HG02571 (cell line): ENCODE measurements around the gene POLH.
A peak's percentile ranks its signal among the peaks of the same experiment; 100 is the strongest.
"Not testable (repeated sequence)": the region's sequence is repeated elsewhere in the genome, so short reads cannot be mapped to it uniquely, and the experiment has no call there.

Source experiments
- ATAC-seq: cut with Tn5 transposase; IDR thresholded peaks from one replicate; pipeline ENCODE4 v1.9.1; 2021; ENCODE audit warnings: mild to moderate bottlenecking, moderate library complexity; ENCODE audit not compliant: unreplicated experiment

The POLH gene

DNA sequence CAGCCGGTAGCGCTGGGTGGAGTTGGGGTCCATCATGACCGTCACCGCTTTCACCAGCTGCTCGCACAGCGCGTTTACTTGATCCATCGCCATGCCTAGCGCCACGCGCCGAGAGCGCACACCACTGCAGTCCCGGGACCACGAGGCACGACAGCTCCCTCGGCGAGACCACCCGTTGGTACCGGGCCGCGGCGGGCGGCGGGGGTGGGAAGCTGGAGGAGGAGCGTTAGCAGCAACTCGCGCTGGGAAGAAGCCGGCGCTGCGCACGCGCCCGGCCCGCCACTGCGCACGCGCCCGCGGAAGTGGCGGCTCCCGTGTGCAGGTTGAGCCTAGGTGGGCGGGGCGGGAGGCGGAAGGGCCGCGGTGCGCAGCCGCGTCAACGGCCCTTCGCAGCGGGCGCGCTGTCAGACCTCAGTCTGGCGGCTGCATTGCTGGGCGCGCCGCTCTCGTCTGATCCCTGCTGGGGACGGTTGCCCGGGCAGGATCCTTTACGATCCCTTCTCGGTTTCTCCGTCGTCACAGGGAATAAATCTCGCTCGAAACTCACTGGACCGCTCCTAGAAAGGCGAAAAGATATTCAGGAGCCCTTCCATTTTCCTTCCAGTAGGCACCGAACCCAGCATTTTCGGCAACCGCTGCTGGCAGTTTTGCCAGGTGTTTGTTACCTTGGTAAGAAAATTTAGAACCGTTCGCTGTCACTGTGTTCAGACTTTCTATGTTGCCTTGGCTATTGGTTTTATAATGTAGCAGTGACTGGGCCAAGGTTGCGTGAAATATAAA, at the start of gene POLH, which contains the start of gene XPO5:
POLH (plus strand) TSS at position 414 of the 780 bp plus-strand sequence. CDS start 6,135 bp downstream, outside the sequence.
XPO5 (minus strand) TSS at position 267 of the 780 bp plus-strand sequence; CDS start at position 93, 174 bp downstream.
- peak; percentile 79 for ATAC-seq

DNA sequence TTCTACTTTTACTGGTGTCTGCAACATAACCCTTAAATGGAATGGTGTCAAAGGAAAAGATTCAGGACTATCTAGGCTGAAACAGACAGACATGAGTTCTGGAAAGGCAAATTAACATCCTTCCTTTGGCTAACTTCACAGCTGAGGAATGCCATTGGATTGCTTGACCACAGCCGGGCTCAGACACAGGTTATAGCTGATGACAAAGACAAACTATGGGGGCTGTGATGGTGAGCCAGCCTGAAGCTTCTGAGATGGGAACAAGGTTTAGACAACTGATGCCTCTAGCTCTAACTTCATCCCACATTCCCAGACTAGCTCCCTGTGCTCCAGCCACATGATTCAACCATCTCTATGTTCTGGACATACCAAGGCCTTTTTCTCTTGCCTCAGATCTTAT, 43.8 kb upstream of the POLH start:
- no peak for ATAC-seq

DNA sequence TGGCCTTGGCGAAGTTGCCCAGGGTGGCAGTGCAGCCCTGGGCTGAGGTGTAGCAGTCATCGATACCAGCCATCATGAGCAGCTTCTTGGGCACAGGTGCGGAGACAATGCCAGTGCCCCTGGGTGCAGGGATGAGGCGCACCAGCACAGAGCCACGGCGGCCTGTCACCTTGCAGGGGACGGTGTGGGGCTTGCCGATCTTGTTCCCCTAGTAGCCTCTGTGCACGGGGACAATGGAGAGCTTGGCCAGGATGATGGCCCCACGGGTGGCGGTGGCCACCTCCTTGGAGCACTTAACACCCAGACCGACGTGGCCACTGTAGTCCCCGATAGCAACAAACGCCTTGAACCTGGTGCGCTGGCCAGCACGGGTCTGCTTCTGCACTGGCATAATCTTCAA, 37.0 kb upstream of the POLH start:
- not testable (repeated sequence) for ATAC-seq

DNA sequence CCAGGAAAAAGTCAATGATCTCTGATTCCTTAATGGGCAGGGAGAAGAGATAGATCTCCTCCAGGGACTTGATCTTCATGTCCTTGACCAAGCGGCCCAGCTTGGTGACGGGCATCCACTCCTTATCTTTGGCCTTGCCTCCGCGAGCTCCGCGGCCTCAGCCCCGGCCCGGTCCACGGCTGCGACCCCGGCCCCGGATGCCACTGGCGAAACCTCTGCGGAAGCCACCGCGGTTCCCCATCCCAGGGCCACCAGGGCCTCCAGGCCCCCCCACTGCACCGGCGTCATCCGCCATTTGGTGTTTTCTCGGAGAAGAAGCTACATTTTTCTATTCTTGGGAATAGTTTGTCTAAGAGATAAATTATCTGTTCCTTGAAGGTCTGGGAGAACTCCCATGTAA, 36.6 kb upstream of the POLH start:
- ATAC-seq = not testable (repeated sequence)

DNA sequence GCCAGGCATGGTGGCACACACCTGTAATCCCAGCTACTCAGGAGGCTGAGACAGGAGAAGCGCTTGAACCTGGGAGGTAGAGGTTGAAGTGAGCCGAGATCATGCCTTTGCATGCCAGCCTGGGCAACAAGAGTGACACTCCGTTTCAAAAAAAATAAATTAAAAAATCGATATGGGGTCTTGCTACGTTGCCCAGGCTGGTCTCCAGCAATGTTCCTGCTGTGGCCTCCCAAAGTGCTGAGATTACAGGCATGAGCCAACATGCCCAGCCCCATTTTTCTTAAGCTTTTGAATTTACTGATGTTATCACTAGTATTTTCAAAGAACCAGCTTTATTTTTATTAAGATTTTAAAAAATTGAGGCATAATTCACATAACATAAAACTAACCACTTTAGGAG, 35.5 kb upstream of the POLH start:
- ATAC-seq = no peak

DNA sequence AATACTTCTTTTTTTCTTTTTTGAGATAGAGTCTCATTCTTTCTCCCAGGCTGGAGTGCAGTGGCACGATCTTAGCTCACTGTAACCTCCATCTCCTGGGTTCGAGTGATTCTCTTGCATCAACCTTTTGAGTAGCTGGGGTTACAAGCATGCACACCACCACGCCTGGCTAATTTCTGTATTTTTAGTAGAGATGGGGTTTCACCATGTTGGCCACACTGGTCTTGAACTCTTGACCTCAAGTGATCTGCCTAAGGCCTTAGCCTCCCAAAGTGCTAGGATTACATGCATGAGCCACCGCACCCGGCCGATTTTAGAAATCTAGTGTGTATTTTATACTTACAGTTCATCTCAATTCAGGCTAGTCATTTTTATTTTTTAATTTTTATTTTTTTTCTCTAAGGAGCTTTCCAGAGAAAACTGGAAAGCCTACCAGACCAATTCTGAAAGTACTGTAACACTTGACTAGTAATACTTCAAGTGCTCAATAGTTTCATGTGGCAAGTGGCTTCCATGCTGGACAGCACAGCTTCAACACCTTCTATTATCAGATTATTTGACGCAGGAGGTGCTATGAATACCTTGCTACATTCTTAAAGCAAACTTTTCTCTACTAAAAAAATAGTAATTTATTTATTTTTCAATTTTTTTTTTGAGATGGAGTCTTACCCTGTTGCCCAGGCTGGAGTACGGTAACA, 34.1 kb upstream of the POLH start:
- no peak for ATAC-seq

DNA sequence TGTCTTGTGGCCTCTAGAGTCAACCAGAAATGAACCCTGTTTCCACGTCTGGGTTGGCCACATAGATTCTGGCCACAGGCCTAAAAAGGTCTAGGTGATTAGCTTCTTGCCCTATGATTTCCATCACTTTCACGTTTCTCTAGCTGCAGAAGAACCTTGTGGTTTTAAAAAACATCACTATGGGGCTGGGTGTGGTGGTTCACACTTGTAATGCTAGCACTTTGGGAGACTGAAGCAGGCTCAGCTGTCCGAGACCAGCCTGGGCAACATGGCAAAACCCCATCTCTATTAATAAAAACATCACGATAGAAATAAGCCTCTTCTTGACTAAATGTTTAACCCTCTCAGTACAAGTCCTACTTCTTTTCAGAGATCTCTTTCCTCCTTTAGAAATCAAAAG, 31.5 kb upstream of the POLH start:
- ATAC-seq = no peak

DNA sequence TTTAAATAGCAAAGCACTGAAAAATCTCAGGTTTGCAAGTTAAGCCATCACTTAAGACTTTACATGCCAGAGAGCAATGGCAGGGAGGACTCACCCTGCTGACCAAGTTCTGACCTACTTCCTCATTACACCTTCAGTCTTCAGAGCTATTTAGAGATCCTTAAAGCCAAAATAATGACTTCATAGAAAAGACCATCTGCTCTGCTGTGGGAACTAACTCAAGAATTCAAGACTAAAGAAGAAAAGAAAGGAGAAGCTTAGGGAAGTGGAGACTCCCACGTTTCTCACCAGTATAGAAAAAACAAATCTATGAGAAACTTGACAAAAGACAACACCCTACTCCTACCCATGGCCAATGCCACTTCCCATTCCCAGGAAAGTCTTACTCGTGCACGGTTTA, 28.8 kb upstream of the POLH start:
- no peak for ATAC-seq

DNA sequence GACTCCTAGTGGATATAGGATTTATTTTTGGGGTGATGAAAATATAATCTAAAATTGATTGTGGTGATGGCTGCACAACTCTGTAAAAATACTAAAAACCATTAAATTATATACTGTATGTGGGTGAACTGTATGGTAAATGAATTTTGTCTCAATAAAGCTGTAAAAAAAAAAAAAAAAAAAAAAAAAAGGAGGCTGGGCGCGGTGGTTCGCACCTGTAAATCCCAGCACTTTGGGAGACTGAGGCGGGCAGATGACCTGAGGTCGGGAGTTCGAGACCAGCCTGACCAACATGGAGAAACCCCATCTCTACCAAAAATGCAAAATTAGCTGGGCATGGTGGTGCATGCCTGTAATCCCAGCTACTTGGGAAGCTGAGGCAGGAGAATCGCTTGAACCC, 18.4 kb upstream of the POLH start:
- ATAC-seq = not testable (repeated sequence)

DNA sequence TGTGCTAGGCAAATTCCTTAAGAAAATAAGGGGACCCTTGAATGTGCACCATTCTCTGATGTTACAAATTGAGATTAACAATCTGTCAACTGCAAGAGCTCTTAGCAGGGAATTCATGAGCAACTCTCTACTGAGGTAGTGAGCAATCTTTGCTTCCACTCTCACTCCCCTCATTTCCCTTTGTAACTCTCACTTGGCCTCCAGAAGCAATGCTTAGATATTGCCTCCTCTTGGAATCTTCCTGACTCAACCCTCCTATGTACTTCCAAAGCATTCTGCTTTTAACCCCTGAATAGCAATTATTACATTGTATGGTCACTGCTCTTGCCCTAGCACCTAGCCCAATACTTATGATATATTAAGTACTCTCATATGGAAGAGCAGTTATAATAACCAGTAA, 16.7 kb upstream of the POLH start:
- no peak for ATAC-seq

DNA sequence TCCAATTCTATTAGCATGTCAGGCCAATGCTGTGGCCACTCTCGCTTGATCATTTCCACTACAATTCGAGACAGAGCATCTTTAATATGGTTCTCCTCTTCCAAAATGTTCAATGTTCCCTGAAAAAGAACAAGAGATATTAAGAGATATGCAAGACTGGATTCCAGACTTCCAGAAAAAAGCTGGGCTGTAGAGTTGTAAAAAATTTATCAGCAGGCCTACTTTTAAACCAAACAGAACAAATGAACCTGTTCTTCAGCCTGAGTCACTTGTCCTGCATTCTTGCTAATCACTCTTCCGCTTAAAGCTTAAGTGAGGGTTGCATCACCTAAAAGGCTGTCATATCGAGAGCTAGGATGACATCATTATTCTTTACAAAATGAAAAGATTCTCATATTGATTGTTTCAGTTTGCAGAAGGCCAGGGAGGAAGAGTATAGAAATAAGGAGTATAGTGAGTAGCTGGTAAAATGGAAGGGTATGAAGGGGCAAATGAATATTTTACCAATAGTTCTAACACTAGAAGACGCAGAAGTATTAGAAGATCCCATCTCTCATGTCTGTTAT, 5.0 kb upstream of the POLH start:
- ATAC-seq = no peak

DNA sequence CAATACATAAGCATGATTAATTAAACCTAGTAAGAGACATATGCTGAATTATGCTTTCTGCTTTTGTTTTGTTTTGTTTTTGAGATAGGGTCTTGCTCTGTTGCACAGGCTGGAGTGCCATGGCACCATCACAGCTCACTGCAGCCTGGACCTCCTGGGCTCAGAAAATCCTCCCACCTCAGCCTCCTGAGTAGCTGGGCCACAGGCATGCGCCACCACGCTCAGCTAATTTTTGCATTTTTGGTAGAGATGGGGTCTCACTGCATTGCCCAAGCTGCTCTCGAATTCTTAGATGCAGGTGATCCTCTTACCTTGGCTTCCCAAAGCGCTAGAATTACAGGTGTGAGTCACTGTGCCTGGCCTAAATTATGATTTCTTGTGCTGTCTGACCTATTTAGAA, 4.0 kb upstream of the POLH start:
- no peak for ATAC-seq

DNA sequence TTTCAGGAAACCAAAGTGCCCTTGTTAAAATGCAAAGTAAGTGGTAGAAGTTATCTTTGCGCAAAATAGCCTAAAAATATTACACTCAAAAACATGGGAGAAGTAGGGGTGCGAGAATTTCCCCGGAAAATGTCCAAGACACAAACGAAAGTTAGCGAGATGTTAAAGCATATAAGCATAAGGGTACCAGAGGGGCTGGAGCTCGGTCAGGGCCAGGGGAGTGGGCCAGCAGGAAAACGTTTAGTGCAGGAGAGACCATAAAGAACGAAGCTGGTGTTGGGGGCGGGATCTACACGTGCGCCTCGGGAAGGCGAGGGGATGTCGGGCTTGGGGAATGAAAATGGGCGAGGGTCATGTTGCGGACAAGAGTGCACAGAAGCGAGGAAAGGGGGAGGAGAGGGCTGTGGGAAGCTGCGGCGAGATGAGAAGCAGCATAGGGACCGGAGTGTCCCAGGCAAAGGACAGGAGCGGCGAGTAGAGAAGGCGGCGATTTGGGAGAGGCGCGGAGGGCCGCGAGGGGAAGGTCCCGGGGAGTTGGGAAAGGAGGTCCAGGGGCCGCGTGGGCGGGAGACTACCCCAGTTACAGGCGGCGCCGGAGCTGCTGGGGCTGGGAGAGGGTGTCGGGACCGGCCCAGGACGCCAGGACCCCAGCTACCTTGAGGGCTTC, 747 bp upstream of the POLH start:
- peak; percentile 41 for ATAC-seq

DNA sequence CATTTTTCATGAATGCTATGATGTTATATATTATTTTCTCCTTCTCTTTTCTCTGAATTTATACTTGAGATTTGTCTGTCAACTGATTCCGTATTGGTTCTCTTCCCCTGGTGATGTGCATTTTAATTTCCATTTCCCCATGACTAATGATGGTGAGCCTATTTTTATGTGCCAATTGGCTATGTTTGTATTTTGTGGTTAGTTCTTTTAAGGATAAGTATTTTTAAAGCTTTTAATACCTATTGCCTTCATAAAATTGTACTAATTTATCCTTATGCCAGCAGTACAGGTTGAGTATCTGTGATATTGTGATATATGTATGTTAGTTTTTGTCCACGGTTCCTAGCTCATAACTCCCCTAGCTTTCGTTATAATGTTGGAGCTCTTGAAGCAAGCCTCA, 2.8 kb downstream of the POLH start:
- no peak for ATAC-seq

DNA sequence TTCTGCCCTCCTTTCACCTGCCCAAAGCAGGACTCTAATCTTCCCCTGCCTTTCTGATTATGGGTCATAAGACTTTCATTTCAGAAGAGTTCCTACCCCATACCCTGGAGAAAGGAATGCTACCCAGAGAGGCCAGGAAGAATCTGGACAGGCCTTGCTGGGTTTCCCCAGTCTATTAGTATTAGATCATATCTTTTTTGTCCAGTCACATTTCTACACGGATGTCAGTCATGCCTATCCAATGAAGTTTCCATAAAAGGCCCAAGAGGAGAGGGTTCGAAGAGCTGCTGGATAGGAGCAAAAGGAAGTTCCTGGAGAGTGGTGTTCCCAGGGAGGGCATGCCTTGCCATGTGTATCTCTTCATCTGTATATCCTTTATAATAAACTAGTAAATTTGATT, 3.2 kb downstream of the POLH start:
- no peak for ATAC-seq

DNA sequence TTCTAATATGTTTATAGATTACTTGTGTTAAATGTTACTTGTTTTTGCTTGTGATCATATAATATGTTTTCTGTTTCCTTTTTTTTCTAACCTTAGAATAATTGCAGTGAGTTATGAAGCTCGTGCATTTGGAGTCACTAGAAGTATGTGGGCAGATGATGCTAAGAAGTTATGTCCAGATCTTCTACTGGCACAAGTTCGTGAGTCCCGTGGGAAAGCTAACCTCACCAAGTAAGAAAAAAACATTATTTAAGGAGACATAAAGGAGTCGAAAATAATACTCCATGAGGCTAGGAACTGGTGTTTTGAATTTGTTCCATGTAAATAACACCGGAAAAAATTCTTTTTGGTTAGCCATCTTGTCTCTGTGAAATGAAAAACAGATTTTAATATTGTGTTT, 6.9 kb downstream of the POLH start:
- ATAC-seq = no peak

DNA sequence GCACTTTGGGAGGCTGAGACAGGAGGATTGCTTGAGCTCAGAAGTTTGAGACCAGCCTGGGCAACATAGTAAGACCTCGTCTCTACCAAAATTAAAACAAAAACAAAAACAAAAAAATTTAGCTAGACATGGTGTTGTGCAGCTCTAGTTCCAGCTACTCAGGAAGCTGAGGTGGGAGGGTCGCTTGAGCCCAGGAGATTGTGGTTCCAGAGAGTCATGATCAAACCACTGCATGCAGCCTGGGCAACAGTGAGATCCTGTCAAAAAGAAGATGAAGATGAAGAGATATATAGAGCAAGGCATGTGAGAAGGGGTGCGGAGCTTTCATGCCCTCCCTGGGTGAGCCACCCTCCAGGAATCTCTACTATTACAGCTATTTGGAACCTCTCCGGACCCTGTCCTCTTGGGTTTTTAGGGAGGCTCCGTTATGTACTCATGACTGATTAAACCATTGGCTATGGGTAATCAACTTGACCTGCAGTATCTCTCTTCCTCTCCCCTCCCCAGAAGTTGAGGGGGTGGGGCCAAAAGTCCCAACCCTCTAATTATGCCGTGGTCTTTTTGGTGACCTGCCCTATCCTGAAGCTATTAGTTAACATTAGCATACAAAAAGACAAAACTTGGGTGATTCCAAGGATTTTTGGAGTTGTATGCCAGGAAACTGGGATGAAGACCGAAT, 9.0 kb downstream of the POLH start:
- ATAC-seq = no peak

DNA sequence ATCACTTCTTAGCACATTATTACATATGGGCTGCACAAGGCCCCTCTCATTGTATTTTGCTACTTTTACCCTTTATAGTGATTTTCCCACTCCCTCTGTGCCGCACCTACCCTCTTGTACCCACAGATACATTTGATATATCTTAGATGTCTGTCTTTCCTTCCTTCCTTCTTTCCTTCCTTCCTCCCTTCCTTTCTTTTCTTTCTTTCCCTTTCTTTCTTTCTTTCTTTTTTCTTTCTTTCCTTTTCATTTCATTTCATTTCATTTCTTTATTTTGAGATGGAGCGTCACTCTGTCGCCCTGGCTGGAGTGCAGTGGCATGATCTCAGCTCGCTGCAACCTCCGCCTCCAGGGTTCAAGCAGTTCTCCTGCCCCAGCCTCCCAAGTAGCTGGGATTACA, 12.2 kb downstream of the POLH start:
- no peak for ATAC-seq

DNA sequence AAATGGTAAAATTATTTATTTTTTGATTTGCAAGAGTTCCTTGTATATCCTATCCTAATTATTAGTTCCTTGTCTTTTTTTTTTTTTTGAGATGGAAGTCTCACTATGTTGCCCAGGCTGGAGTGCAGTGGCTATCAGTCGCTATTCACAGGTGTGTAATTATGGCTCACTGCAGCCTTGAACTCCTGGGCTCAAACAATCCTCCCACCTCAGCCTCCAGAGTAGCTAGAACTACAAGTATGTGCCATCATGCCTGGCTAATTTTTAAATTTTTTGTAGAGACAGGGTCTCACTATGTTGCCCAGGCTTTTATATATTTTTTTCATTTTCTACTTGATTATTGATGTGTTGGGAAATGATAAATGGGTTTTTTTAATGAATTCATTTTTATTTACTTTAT, 13.6 kb downstream of the POLH start:
- not testable (repeated sequence) for ATAC-seq

DNA sequence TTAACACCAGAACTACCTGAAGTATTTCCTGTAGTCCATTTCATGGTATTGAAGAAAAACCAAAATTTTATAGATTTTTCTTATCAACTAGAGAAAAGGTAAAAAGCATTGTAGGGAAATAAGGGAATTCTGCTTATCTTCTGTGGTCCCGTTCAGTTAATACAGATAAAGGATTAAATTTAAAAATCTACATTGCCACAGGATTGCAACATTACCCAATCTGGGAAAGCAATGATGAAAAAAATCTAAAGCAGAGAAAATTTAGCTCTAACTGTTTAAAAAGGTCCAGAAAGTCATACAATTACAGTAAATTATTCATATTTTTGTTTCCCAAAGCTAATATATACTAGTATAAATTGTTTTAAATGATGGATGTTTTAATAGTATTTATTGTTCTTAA, 18.0 kb downstream of the POLH start:
- no peak for ATAC-seq

DNA sequence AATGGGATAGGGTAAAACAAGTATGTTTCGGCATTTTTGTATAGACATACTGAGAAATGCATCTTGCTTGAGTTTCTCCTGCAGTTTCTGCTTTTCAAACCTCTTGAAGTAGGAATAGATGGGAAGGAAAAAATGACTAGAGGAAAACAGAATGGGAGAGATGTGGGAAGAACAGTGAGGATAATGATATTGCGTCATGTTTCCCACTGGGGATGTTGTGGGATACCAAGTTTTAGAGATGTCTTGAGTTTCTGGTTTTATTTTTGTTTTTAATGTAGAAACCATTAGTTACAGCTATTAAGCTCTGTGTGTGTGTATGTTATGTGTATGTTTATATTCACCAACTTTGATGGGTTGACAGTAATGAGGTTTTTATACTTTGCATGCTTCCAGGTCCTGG, 24.6 kb downstream of the POLH start:
- ATAC-seq = no peak
